Stomach (tissue), 9 donors: ENCODE data around the gene RHOXF2B. TPM values are rescaled to one million over a fixed set of nuclear protein-coding genes. Genes with fewer than 3 reads are reported as not detected.

ENCODE experiments used
- DNase-seq, 2 donors: peaks; one replicate each; pipeline versions ENCODE4 v3.0.0 to v3.0.0-alpha.2; 2013 to 2019
- H3K27ac ChIP-seq, 5 donors: fragments of 200-600 bp in 4 of 5; sonication (generic) in 4 of 5; one replicate each; pipeline ENCODE4 v1.5.1; 2013 to 2019; ENCODE audit warnings: mild to moderate bottlenecking in 1 of 5, moderate library complexity in 1 of 5
- H3K27me3 ChIP-seq, 3 donors: fragments of 200-600 bp; sonication (generic); one replicate each; pipeline ENCODE4 v1.5.1; 2017 to 2019; ENCODE audit warnings: mixed run types in 1 of 3
- H3K36me3 ChIP-seq, 4 donors: fragments of 200-600 bp; sonication (generic); 1 replicate in 3 of 4; 2 replicates in 1 of 4; pipeline ENCODE4 v1.5.1; 2016 to 2019
- H3K4me1 ChIP-seq, 4 donors: fragments of 200-600 bp; sonication (generic); one replicate each; pipeline ENCODE4 v1.5.1; 2016 to 2019
- H3K4me3 ChIP-seq, 4 donors: fragments of 200-600 bp; sonication (generic) in 3 of 4; one replicate each; pipeline ENCODE4 v1.5.1; 2016 to 2019; ENCODE audit warnings: mild to moderate bottlenecking in 1 of 4
- H3K9me3 ChIP-seq, 4 donors: fragments of 200-600 bp; sonication (generic); one replicate each; pipeline ENCODE4 v1.5.1; 2016 to 2019
- CTCF ChIP-seq, 7 experiments: fragments of 450-650 bp in 4 of 7; fragments of 200-600 bp in 3 of 7; sonication (generic) in 3 of 7; IDR thresholded peaks; one replicate each; pipeline ENCODE4 v1.5.1; 2016 to 2019; ENCODE audit warnings: antibody characterized with exemption in 7 of 7, control low read depth in 2 of 7, mild to moderate bottlenecking in 1 of 7
- EP300 ChIP-seq: sonication (generic); formaldehyde crosslinking; IDR thresholded peaks from one replicate; pipeline ENCODE4 v1.6.1; 2017; ENCODE audit warnings: antibody characterized with exemption
- POLR2A ChIP-seq, 4 donors: fragments of 450-650 bp; IDR thresholded peaks; one replicate each; pipeline ENCODE4 v1.6.1; 2016; ENCODE audit warnings: antibody characterized with exemption in 4 of 4, control low read depth in 2 of 4, mild to moderate bottlenecking in 1 of 4, moderate library complexity in 1 of 4
- POLR2AphosphoS5 ChIP-seq, 3 donors: sonication (generic); formaldehyde crosslinking; IDR thresholded peaks; one replicate each; pipeline ENCODE4 v1.6.1; 2016; ENCODE audit warnings: antibody characterized with exemption in 3 of 3
- WGBS, 5 donors: extraction: QIAGEN DNeasy Blood & Tissue Kit in 3 of 5; methylation state at CpG; one replicate each; pipeline versions ENCODE4 v1.1.5 to v1.1.7; 2013 to 2018; 5-methylcytosine and 5-hydroxymethylcytosine counted together
- intact Hi-C: fragments of 100-400 bp; cut with DNase I; formaldehyde crosslinking; loops from one replicate; pipeline ENCODE4 v1.15.1; 2023; ENCODE audit warnings: low total_unique reads
- polyA plus RNA-seq, 3 donors: library from polyadenylated mRNA; stranded (reverse); fragments of 200-250 nt; gene quantifications; one replicate each; pipeline ENCODE4 v1.2.3, GENCODE V29; 2013
- total RNA-seq, 5 donors: library from RNA; depleted of rRNA; stranded (reverse); fragments of >200 nt; gene quantifications; one replicate each; pipeline versions ENCODE4 v1.1.0 to v1.2.3, GENCODE V29; 2014 to 2016
- donor health status: healthy with polysubstance abuse.
- donor health status: Bipolar disorder and iron deficiency.
- donor health status: healthy.

The RHOXF2B gene
- total and polyA plus RNA-seq, 8 donors = not detected

GRCh38 chrX:120023259-120023658, 54.2 kb downstream of the RHOXF2B start:
- Histone ChIP-seq H3K27me3 (peaks cover 0 to 11% (median 2%) of the 10 kb centered on the region in 3 donors), H3K9me3 (peaks cover 0 to 6% (median 0%) of the 10 kb centered on the region in 4 donors), H3K27ac (no peak overlapping the region), H3K4me3 (no peak overlapping the region), H3K36me3 (no peaks in the 10 kb centered on the region), H3K4me1 (no peaks in the 10 kb centered on the region)
- TF ChIP-seq CTCF (IDR thresholded peaks at IDR 0.05) = no peak
- TF ChIP-seq POLR2A (IDR thresholded peaks at IDR 0.05) = no peak
- no peak for TF ChIP-seq POLR2AphosphoS5 (IDR thresholded peaks at IDR 0.05)
- TF ChIP-seq EP300 = no peak
- intact Hi-C loops = no loop called here
- WGBS, 5 donors = 47 to 56% (median 48%) methylated on average over 5 of the region's 5 CpGs
- DNase-seq = no peak

- WGBS, 5 donors = 64 to 88% (median 75%) methylated on average over 5 of the region's 5 CpGs
- peaks cover 0 to 15% (median 7%) of the 10 kb centered on the region in 3 donors for H3K27me3 ChIP-seq
- no peak for DNase-seq
- TF ChIP-seq CTCF (IDR thresholded peaks at IDR 0.05) = no peak
- TF ChIP-seq POLR2A (IDR thresholded peaks at IDR 0.05) = no peak
- TF ChIP-seq POLR2AphosphoS5 (IDR thresholded peaks at IDR 0.05) = no peak
- TF ChIP-seq EP300 = no peak
- no peak overlapping the region for H3K4me3 ChIP-seq
- H3K36me3 ChIP-seq = no peaks in the 10 kb centered on the region
- peaks cover 0 to 6% (median 0%) of the 10 kb centered on the region in 4 donors for H3K9me3 ChIP-seq
- H3K4me1 ChIP-seq = no peaks in the 10 kb centered on the region
- intact Hi-C loops = no loop called here
- no peak overlapping the region for H3K27ac ChIP-seq
These were observed 54.7 kb downstream of the RHOXF2B start for GRCh38 chrX:120022763-120023162.

Other genes with a start within 250 kb of the RHOXF2B start
- 10 to 100 TPM in 1 of 5 donors, 1 to 10 TPM in 4; 1.2 to 10.7 (median 6.7) TPM for gene UPF3B, start 224.7 kb downstream of the RHOXF2B start, total RNA-seq
- gene UPF3B, start 224.7 kb downstream of the RHOXF2B start, polyA plus RNA-seq = 10 to 100 TPM in 1 of 3 donors, 1 to 10 TPM in 2; 6.4 to 25.1 (median 9.8) TPM
- gene RNF113A, start 206.0 kb downstream of the RHOXF2B start, total RNA-seq = 10 to 100 TPM in 3 of 5 donors, 1 to 10 TPM in 2; 9.5 to 42.0 (median 10.9) TPM
- gene RNF113A, start 206.0 kb downstream of the RHOXF2B start, polyA plus RNA-seq = 10 to 100 TPM; 14.4 to 26.4 (median 19.5) TPM
- 10 to 100 TPM; 46.2 to 72.1 (median 64.3) TPM for gene NDUFA1, start 205.9 kb downstream of the RHOXF2B start, total RNA-seq
- gene NDUFA1, start 205.9 kb downstream of the RHOXF2B start, polyA plus RNA-seq = 100 to 1,000 TPM; 214 to 260 (median 220) TPM
- not detected for gene AKAP14, start 181.8 kb downstream of the RHOXF2B start, total RNA-seq
- not detected for gene AKAP14, start 181.8 kb downstream of the RHOXF2B start, polyA plus RNA-seq
- 1 to 10 TPM in 4 of 5 donors, under 1 TPM in 1; 0.58 to 7.5 (median 6.1) TPM for gene NKAP, start 133.9 kb downstream of the RHOXF2B start, total RNA-seq
- gene NKAP, start 133.9 kb downstream of the RHOXF2B start, polyA plus RNA-seq = 1 to 10 TPM; 3.7 to 6.7 (median 6.3) TPM
- not detected for gene RHOXF1, start 38.2 kb upstream of the RHOXF2B start, total RNA-seq
- gene RHOXF1, start 38.2 kb upstream of the RHOXF2B start, polyA plus RNA-seq = not detected
- not detected for gene RHOXF2, start 80.9 kb upstream of the RHOXF2B start, total RNA-seq
- gene RHOXF2, start 80.9 kb upstream of the RHOXF2B start, polyA plus RNA-seq = not detected
- gene ZBTB33, start 173.1 kb upstream of the RHOXF2B start, total RNA-seq = 10 to 100 TPM in 1 of 5 donors, 1 to 10 TPM in 3, under 1 TPM in 1; 0.58 to 15.1 (median 2.7) TPM
- gene ZBTB33, start 173.1 kb upstream of the RHOXF2B start, polyA plus RNA-seq = 1 to 10 TPM; 2.9 to 5.3 (median 4.5) TPM
- gene TMEM255A, start 233.8 kb upstream of the RHOXF2B start, total RNA-seq = 1 to 10 TPM in 1 of 5 donors, under 1 TPM in 2, not detected in 2; 0.29 to 2.0 (median 0.58) TPM
- under 1 TPM; 0.25 to 0.76 (median 0.73) TPM for gene TMEM255A, start 233.8 kb upstream of the RHOXF2B start, polyA plus RNA-seq